Measurements from ENCODE around the gene MACROD1.

The MACROD1 gene

DNA sequence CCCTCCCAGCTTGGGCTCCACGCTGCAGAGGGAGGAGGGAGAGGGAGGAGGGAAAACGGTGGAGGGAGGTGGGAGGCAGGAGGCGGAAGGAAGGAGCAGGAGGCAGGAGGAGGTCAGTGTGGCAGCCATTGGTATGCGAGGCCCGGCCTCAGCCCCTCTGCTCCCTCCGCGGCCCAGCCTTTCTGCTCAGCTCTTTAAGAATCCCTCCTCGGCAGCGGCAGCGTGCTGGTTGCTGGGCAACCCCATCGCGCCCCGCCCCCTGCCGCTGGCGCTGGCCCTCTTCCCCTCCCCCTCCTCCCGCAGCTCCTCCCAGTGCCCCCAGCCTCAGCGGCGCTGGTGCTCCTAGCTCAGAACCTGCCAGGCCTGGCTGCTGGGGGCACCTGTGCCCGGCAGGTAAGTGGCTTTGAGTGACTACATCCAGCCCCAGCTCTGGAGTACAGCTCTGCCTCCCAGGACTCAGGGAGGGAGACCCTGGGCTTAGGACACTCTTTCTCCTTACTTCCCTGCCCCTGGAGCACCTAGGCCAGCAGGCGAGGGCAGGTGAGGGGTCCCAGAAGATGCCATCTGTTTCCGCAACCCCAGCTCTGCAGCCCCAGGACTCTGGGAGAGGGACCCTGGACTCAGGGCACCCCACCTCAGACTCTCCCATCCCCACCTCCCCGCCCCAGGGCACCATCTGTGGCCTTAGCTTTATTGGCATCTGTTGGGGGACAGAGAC, 137.4 kb downstream of the MACROD1 start:
- Histone ChIP-seq H3K4me3 (ENCODE audit: insufficient read depth, low read depth, low read length, poor library complexity, severe bottlenecking) (no peak overlapping the region), H3K4me1 (ENCODE audit: control insufficient read depth, insufficient read depth, low read length, poor library complexity, severe bottlenecking) (peaks cover 5% of the 10 kb centered on the region), H3K36me3 (ENCODE audit: control insufficient read depth, insufficient read depth, low read length) (no peaks in the 10 kb centered on the region), H3K27ac (ENCODE audit: insufficient read depth, low read length, poor library complexity, severe bottlenecking) (no peak overlapping the region), H3K9me3 (ENCODE audit: control insufficient read depth, low read length) (no peaks in the 10 kb centered on the region), H3K27me3 (replicated peaks; ENCODE audit: control insufficient read depth, insufficient read depth, low read length, poor library complexity, severe bottlenecking) (no peaks in the 10 kb centered on the region)
- no peak for DNase-seq

DNA sequence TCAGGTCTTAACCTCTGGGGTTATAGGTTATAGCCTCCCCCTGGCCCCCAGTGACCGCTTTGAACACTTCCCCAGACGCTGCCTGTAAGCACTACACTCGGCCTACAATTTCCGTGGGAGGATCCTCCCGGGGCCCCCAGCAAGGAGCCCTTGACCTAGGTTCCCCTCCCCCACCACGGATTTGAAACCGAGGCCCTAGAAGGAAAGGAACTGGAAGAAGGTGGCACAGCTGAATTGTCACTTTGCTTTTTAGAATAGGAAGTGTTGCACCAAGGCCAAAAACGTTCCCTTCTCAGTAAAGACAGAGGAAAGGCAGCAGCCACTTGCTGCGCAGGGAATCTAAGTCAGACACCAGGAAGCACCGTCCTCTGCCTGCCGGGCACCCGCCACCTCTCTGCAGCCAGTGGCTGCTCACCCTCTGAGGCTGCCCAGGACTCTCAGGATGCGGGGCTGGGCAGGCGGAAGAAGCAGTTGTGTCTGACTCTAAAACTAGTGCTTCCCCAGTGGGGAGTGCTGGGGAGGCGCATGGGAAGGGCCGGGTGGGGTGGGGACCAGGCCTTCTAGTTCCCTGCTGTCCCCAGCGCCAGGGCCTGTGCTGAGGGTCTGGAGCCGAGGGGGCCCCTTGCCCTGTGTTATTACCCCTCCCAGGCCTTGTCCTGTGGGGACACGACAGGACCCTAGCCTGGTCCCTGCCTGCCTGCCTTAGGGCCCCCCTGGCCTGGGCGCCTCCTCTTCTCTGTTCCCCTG, 138.1 kb downstream of the MACROD1 start:
- Histone ChIP-seq H3K9me3 (ENCODE audit: control insufficient read depth, low read length) (no peaks in the 10 kb centered on the region), H3K4me3 (ENCODE audit: insufficient read depth, low read depth, low read length, poor library complexity, severe bottlenecking) (no peak overlapping the region), H3K27ac (ENCODE audit: insufficient read depth, low read length, poor library complexity, severe bottlenecking) (no peak overlapping the region), H3K27me3 (replicated peaks; ENCODE audit: control insufficient read depth, insufficient read depth, low read length, poor library complexity, severe bottlenecking) (no peaks in the 10 kb centered on the region), H3K4me1 (ENCODE audit: control insufficient read depth, insufficient read depth, low read length, poor library complexity, severe bottlenecking) (peaks cover 5% of the 10 kb centered on the region), H3K36me3 (ENCODE audit: control insufficient read depth, insufficient read depth, low read length) (no peaks in the 10 kb centered on the region)
- no peak for DNase-seq

DNA sequence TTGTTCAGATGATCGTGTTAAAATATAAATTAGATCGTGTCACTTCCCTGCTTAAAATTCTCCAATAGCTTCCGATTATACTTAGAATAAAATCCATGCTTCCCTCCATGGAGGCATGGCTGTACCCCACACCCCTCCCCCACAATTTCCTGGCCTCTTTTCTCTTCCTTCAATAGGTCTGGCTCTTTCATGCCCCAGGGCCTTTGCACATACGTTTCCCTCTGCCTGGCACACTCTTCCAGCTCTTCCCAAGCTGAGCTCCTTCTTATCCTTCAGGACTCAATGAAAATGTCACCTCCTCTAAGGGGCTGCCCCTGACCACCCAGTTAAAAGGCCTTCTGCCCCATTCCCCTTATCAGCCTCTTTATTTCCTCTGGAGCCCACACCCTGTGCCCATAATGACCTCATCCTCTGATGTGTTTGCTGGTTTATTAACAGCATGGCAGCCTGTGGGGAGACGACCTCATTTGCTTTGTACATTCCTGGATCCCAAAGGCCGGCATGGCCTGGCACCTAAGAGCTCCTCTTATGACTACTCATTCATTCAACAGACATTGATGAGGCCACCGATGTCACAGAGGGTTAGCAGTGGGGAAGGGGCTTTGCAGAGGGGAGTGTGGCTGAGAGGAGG, 139.2 kb downstream of the MACROD1 start:
- H3K27ac ChIP-seq (ENCODE audit: insufficient read depth, low read length, poor library complexity, severe bottlenecking): no peak overlapping the region
- H3K27me3 ChIP-seq (replicated peaks; ENCODE audit: control insufficient read depth, insufficient read depth, low read length, poor library complexity, severe bottlenecking): no peaks in the 10 kb centered on the region
- H3K4me3 ChIP-seq (ENCODE audit: insufficient read depth, low read depth, low read length, poor library complexity, severe bottlenecking): no peak overlapping the region
- peaks cover 5% of the 10 kb centered on the region for H3K4me1 ChIP-seq (ENCODE audit: control insufficient read depth, insufficient read depth, low read length, poor library complexity, severe bottlenecking)
- no peak for DNase-seq
- no peaks in the 10 kb centered on the region for H3K9me3 ChIP-seq (ENCODE audit: control insufficient read depth, low read length)
- no peaks in the 10 kb centered on the region for H3K36me3 ChIP-seq (ENCODE audit: control insufficient read depth, insufficient read depth, low read length)

DNA sequence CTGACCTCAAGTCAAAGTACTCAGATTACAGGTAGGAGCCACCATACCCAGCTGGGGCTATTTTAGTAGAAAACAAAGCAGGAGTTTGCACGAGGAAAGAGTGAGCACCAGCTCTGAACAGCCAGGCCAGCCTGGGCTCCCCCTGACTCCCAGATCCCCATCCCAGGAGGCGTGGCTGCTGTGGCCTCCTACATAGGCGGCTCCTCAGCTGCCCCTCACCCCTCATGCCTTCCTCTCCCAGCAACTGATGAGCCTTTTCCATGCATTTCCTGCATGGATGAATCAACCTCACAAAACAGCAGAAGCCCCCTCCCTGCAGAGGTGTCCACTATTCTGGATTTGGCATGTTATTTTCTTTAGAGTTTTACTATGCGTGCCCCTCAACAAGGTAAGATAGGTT, 140.7 kb downstream of the MACROD1 start:
- Histone ChIP-seq H3K9me3 (ENCODE audit: control insufficient read depth, low read length) (no peaks in the 10 kb centered on the region), H3K27ac (ENCODE audit: insufficient read depth, low read length, poor library complexity, severe bottlenecking) (no peak overlapping the region), H3K4me1 (ENCODE audit: control insufficient read depth, insufficient read depth, low read length, poor library complexity, severe bottlenecking) (peaks cover 5% of the 10 kb centered on the region), H3K27me3 (replicated peaks; ENCODE audit: control insufficient read depth, insufficient read depth, low read length, poor library complexity, severe bottlenecking) (no peaks in the 10 kb centered on the region), H3K36me3 (ENCODE audit: control insufficient read depth, insufficient read depth, low read length) (no peaks in the 10 kb centered on the region), H3K4me3 (ENCODE audit: insufficient read depth, low read depth, low read length, poor library complexity, severe bottlenecking) (no peak overlapping the region)
- DNase-seq: no peak

DNA sequence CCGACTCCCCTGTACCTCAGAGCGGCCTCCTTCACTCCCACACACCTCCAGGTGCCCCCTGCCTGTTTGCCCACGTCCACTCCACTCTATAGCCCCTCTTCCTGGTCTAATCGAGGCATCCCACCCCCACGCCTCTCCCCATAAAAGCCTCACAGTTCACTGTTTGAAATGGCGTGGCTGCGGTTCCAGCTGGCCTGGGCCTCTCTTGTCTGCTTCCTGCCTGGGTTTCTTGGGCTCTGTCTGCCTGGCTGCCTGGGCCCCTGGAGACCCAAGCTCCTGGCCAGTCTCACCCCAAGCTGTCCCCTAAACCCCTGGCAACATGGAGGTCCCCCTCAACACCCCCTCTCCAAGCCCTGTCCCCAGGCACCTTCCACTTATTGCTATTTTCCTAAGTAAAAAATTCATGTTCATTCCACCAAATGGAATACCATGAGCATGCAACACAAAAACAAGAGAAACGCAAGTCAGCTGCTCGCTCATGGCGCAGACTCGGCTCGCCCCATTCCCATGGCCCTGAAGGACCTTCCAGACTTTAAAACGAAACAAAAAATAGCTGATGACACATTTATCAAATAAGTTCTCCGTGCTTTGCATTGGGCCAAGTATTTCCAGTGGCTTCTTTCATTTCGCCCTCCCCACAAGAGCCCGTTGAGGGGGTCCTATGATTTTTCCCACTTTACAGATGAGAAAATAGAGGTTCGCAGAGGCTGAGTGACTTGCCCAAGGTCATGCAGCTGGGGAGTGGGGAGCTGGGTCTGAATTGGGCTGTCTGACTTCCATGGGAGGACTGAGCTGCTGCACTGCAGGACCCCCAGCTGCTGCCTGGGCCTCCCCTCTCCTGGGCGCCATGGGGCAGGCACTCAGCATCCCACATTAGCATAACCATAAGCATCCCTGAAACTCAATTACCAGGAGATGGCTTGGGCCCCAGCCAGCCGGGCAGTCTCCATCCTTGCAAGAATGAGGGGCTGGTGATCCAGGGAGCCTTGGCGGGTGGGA, 141.9 kb downstream of the MACROD1 start:
- H3K4me1 ChIP-seq (ENCODE audit: control insufficient read depth, insufficient read depth, low read length, poor library complexity, severe bottlenecking): peaks cover 5% of the 10 kb centered on the region
- no peak overlapping the region for H3K27ac ChIP-seq (ENCODE audit: insufficient read depth, low read length, poor library complexity, severe bottlenecking)
- H3K4me3 ChIP-seq (ENCODE audit: insufficient read depth, low read depth, low read length, poor library complexity, severe bottlenecking): no peak overlapping the region
- DNase-seq: no peak
- H3K36me3 ChIP-seq (ENCODE audit: control insufficient read depth, insufficient read depth, low read length): no peaks in the 10 kb centered on the region
- H3K27me3 ChIP-seq (replicated peaks; ENCODE audit: control insufficient read depth, insufficient read depth, low read length, poor library complexity, severe bottlenecking): no peaks in the 10 kb centered on the region
- H3K9me3 ChIP-seq (ENCODE audit: control insufficient read depth, low read length): no peaks in the 10 kb centered on the region

DNA sequence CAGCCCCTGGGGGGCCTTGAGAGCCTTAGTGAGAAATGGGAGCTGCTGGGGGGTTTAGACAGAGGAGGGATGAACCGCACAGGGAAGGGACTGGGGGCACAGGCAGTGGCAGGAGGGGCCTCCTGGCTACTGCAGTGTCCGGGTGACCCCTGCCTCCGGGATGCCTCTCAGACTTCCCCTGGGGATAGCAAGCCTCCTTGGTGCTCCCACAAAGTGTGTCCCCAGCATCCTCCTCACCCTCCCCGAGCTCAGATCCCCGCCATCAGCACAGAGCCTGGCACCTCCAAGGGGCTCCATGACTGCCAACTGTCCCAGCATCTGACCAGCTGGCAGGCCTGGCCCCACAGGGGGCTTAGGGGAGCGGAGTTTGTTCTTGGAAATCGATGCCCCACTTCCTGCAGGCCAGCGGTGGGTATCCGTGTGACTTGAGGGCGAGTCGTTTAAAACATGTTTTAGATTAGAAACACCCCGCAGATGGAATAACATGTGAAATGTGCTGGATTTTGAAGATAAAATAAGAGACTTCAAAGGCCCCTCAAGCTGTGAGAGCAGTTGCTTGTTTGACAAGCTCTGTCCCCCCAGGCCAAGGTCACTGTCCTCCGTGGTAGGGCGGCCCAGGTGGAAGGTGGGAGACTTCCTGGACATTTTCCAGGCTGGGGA, 143.7 kb downstream of the MACROD1 start:
- no peak for DNase-seq
- Histone ChIP-seq H3K36me3 (ENCODE audit: control insufficient read depth, insufficient read depth, low read length) (no peaks in the 10 kb centered on the region), H3K4me1 (ENCODE audit: control insufficient read depth, insufficient read depth, low read length, poor library complexity, severe bottlenecking) (no peaks in the 10 kb centered on the region), H3K27ac (ENCODE audit: insufficient read depth, low read length, poor library complexity, severe bottlenecking) (no peak overlapping the region), H3K4me3 (ENCODE audit: insufficient read depth, low read depth, low read length, poor library complexity, severe bottlenecking) (no peak overlapping the region), H3K9me3 (ENCODE audit: control insufficient read depth, low read length) (no peaks in the 10 kb centered on the region), H3K27me3 (replicated peaks; ENCODE audit: control insufficient read depth, insufficient read depth, low read length, poor library complexity, severe bottlenecking) (no peaks in the 10 kb centered on the region)

DNA sequence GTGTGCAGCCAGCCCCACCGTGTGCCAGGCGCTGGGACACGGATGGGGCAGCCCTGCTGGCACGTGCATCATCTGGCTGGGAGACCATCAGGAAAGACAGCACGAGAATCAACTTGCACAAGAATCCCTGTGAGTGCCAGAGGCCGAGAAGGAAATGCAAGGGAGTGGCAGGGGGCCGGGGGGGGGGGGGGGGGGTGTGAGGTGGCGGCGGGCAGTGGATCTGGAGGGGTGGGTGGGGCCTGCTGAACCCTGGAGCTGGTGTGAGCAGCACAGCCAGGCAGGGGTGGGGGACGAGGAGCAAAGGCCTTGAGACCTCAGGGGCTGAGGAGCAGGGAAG, 144.2 kb downstream of the MACROD1 start:
- DNase-seq: no peak
- no peak overlapping the region for H3K27ac ChIP-seq (ENCODE audit: insufficient read depth, low read length, poor library complexity, severe bottlenecking)
- no peak overlapping the region for H3K4me3 ChIP-seq (ENCODE audit: insufficient read depth, low read depth, low read length, poor library complexity, severe bottlenecking)
- H3K36me3 ChIP-seq (ENCODE audit: control insufficient read depth, insufficient read depth, low read length): no peaks in the 10 kb centered on the region
- no peaks in the 10 kb centered on the region for H3K27me3 ChIP-seq (replicated peaks; ENCODE audit: control insufficient read depth, insufficient read depth, low read length, poor library complexity, severe bottlenecking)
- H3K9me3 ChIP-seq (ENCODE audit: control insufficient read depth, low read length): no peaks in the 10 kb centered on the region
- H3K4me1 ChIP-seq (ENCODE audit: control insufficient read depth, insufficient read depth, low read length, poor library complexity, severe bottlenecking): no peaks in the 10 kb centered on the region

DNA sequence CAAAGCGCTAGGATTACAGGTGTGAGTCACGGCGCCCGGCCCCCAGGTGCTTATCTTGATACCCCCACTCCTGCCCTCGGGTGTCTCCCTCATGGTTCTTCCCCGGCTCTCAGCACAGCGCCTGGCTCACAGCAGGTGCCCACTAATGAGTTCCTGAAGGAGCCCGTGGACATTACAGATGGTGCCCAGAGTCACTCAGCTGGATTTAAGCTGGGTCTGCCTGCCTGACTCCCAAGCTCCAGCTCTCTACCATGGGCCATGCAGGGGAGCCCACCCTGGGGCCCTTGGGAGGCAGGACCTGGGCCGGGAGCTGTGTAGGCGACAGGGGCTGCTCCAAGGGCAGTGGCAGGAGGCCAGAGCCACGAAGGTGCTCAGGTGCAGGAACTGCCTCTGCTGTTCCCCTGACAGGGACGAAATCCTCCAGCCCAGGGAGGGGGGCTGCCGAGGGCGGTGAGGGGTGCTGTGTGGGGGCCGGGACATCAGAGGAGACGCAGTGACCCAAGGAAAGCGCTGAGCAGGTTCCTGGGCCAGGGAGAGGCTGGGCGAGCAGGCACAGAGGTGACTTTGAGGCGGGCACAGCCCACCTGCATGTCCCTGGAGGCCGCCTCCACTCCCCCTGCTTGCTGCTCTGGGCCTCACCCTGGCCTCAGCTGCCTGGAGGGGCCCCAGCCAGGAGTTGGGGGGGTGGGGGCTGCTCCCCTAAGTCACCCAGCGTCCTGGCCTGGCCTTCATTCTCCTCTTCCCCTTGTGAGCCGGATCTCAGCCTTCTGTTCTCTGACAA, 144.7 kb downstream of the MACROD1 start:
- no peak for DNase-seq
- no peaks in the 10 kb centered on the region for H3K4me1 ChIP-seq (ENCODE audit: control insufficient read depth, insufficient read depth, low read length, poor library complexity, severe bottlenecking)
- H3K36me3 ChIP-seq (ENCODE audit: control insufficient read depth, insufficient read depth, low read length): no peaks in the 10 kb centered on the region
- no peak overlapping the region for H3K27ac ChIP-seq (ENCODE audit: insufficient read depth, low read length, poor library complexity, severe bottlenecking)
- H3K4me3 ChIP-seq (ENCODE audit: insufficient read depth, low read depth, low read length, poor library complexity, severe bottlenecking): no peak overlapping the region
- H3K27me3 ChIP-seq (replicated peaks; ENCODE audit: control insufficient read depth, insufficient read depth, low read length, poor library complexity, severe bottlenecking): no peaks in the 10 kb centered on the region
- no peaks in the 10 kb centered on the region for H3K9me3 ChIP-seq (ENCODE audit: control insufficient read depth, low read length)

Measured in effector memory CD4-positive, alpha-beta T cell (primary cell).